Chondrocyte (in vitro differentiated cells): ENCODE measurements around the gene ZNF384. TPM values are rescaled to one million over a fixed set of nuclear protein-coding genes. Genes with fewer than 3 reads are reported as not detected.

Experiments used
- DNase-seq: peaks from one replicate; pipeline ENCODE4 v3.0.0; 2021; ENCODE audit warnings: mixed read lengths, low spot score
- H3K27ac Mint-ChIP-seq: one replicate; pipeline ENCODE4 v1.8.0; 2021; ENCODE audit warnings: mild to moderate bottlenecking, moderate library complexity, mixed read lengths; ENCODE audit not compliant: unreplicated experiment
- H3K27me3 Mint-ChIP-seq: 2 replicates; pipeline ENCODE4 v1.8.0; 2021; ENCODE audit warnings: low read depth, mixed read lengths
- H3K36me3 Mint-ChIP-seq: 2 replicates; pipeline ENCODE4 v1.8.0; 2021; ENCODE audit warnings: low read depth, mixed read lengths
- H3K4me1 Mint-ChIP-seq: 2 replicates; pipeline ENCODE4 v1.8.0; 2021; ENCODE audit warnings: low read depth, mild to moderate bottlenecking, mixed read lengths
- H3K4me3 Mint-ChIP-seq: one replicate; pipeline ENCODE4 v1.8.0; 2021; ENCODE audit warnings: mild to moderate bottlenecking, moderate library complexity, mixed read lengths; ENCODE audit not compliant: unreplicated experiment
- H3K9me3 Mint-ChIP-seq: 2 replicates; pipeline ENCODE4 v1.8.0; 2021; ENCODE audit warnings: low read depth, mixed read lengths
- CTCF ChIP-seq: fragments of 200-600 bp; sonication (generic); IDR thresholded peaks from 2 replicates; pipeline ENCODE4 v1.5.0; 2021; ENCODE audit warnings: antibody characterized with exemption, mild to moderate bottlenecking, moderate library complexity
- total RNA-seq: library from RNA; stranded (reverse); gene quantifications from 3 replicates; pipeline ENCODE4 v1.2.1, GENCODE V29; 2021

ZNF384 gene
- total RNA-seq, 1 donor from 2014 or later, result 50.7 TPM

GRCh38 chr12:6684609-6685008, 4.6 kb downstream of the ZNF384 start:
- no peak overlapping the region for H3K4me3 Mint-ChIP-seq
- H3K36me3 Mint-ChIP-seq, result no peaks in the 10 kb centered on the region
- H3K9me3 Mint-ChIP-seq, result no peaks in the 10 kb centered on the region
- no peak for DNase-seq
- H3K4me1 Mint-ChIP-seq, result peaks cover 41% of the 10 kb centered on the region
- peak overlapping the region; percentile 18 for H3K27ac Mint-ChIP-seq
- H3K27me3 Mint-ChIP-seq, result no peaks in the 10 kb centered on the region
- peak; percentile 77 for TF ChIP-seq CTCF

GRCh38 chr12:6676962-6677361, 12.2 kb downstream of the ZNF384 start:
- DNase-seq, result no peak
- Mint-ChIP-seq H3K4me1 (no peaks in the 10 kb centered on the region), H3K9me3 (no peaks in the 10 kb centered on the region), H3K27me3 (no peaks in the 10 kb centered on the region), H3K36me3 (peaks cover 30% of the 10 kb centered on the region), H3K4me3 (no peak overlapping the region), H3K27ac (no peak overlapping the region)
- TF ChIP-seq CTCF, result no peak

- no peak for TF ChIP-seq CTCF
- Mint-ChIP-seq H3K27ac (no peak overlapping the region), H3K9me3 (no peaks in the 10 kb centered on the region), H3K36me3 (peaks cover 53% of the 10 kb centered on the region), H3K4me1 (no peaks in the 10 kb centered on the region), H3K27me3 (no peaks in the 10 kb centered on the region), H3K4me3 (no peak overlapping the region)
- DNase-seq, result no peak
Measured at GRCh38 chr12:6672143-6672542, 17.0 kb downstream of the ZNF384 start.

GRCh38 chr12:6667559-6668210, 21.5 kb downstream of the ZNF384 start:
- TF ChIP-seq CTCF, result peak; percentile 44
- Mint-ChIP-seq H3K9me3 (no peaks in the 10 kb centered on the region), H3K4me1 (peaks cover 13% of the 10 kb centered on the region), H3K4me3 (no peak overlapping the region), H3K27ac (no peak overlapping the region), H3K36me3 (peaks cover 42% of the 10 kb centered on the region), H3K27me3 (no peaks in the 10 kb centered on the region)
- no peak for DNase-seq

- no peak for TF ChIP-seq CTCF
- H3K9me3 Mint-ChIP-seq, result no peaks in the 10 kb centered on the region
- peaks cover 29% of the 10 kb centered on the region for H3K36me3 Mint-ChIP-seq
- DNase-seq, result no peak
- H3K4me1 Mint-ChIP-seq, result peaks cover 23% of the 10 kb centered on the region
- H3K4me3 Mint-ChIP-seq, result no peak overlapping the region
- no peak overlapping the region for H3K27ac Mint-ChIP-seq
- H3K27me3 Mint-ChIP-seq, result no peaks in the 10 kb centered on the region
Measured at GRCh38 chr12:6666211-6666610, 23.0 kb downstream of the ZNF384 start.
